ENCODE results near the gene SELENOH. TPM values are rescaled to one million over a fixed set of nuclear protein-coding genes. Genes with fewer than 3 reads are reported as not detected.

The SELENOH gene
- total RNA-seq, 1 experiment from 2014 or later, result 192 TPM

DNA sequence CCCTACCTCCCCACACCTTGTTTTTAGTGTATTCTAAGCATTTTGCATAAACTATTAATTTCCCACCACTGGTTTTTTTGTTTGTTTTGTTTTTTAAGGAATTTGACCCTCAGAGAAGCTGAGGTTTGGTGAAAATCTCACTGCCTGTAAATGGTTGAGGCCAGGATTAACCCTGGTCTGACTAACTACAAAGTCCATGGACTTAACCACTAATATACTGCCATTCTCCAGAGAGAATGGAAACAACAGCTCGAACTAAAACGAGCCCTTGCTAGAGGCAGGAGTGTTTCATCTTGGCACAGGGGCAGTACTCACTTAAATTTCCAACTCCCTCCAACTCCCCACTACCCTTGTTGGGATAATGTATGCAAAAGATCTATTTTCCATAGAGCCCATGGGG, 23.3 kb downstream of the SELENOH start:
- Histone ChIP-seq H3K27me3 (replicated peaks; ENCODE audit: insufficient read depth, low read depth, low read length, poor library complexity) (no peaks in the 10 kb centered on the region), H3K27ac (ENCODE audit: low read depth, low read length, poor library complexity, severe bottlenecking) (peak overlapping the region; percentile 43), H3K4me3 (ENCODE audit: low read depth, low read length, poor library complexity, severe bottlenecking) (peak overlapping the region; percentile 84), H3K36me3 (ENCODE audit: insufficient read depth, low read length, poor library complexity, severe bottlenecking) (no peaks in the 10 kb centered on the region), H3K9me3 (ENCODE audit: low read depth, low read length, poor library complexity, severe bottlenecking) (no peaks in the 10 kb centered on the region), H3K4me1 (ENCODE audit: insufficient read depth, low read length, poor library complexity, severe bottlenecking) (peaks cover 20% of the 10 kb centered on the region)
- no TSS peak for BruUV-seq (replicated peaks)
- intact Hi-C loops (cut with micrococcal nuclease; ENCODE audit: unreplicated experiment), result no loop called here
- CTCF ChIA-PET, result no interaction called here
- POLR2A ChIA-PET (ENCODE audit: low non-redundant PET), result interaction anchor here (0.6 to 1.0 kb wide), 2 partner anchors 10 to 848 kb away, joined by 3 to 4 read pairs; no protein-coding TSS in a partner anchor
- TF ChIP-seq, protein P1, sequence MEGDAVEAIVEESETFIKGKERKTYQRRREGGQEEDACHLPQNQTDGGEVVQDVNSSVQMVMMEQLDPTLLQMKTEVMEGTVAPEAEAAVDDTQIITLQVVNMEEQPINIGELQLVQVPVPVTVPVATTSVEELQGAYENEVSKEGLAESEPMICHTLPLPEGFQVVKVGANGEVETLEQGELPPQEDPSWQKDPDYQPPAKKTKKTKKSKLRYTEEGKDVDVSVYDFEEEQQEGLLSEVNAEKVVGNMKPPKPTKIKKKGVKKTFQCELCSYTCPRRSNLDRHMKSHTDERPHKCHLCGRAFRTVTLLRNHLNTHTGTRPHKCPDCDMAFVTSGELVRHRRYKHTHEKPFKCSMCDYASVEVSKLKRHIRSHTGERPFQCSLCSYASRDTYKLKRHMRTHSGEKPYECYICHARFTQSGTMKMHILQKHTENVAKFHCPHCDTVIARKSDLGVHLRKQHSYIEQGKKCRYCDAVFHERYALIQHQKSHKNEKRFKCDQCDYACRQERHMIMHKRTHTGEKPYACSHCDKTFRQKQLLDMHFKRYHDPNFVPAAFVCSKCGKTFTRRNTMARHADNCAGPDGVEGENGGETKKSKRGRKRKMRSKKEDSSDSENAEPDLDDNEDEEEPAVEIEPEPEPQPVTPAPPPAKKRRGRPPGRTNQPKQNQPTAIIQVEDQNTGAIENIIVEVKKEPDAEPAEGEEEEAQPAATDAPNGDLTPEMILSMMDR (conservative IDR thresholded peaks at IDR 0.05; ENCODE audit: low read depth, low read length), result no peak
- DNase-seq (ENCODE audit: low spot score), result no peak

DNA sequence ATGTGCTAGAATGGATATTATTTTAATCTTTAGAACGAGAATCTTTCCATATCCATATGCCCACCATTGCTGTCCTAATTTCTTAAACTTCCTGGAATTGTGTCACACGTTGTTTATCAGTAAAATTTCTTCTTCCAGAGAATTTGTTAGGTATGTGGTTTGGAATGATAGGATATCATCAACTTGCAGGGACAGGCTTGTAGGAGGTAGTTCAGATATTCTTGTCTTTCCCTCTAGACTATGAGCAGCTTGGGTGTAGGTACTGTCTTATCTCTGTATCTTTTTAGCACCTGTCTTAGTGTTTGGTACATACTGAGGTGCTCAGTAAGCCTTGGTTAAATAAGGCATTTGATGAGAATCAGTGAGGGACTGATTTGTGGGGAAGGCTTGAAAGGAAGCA, 23.7 kb downstream of the SELENOH start:
- DNase-seq (ENCODE audit: low spot score), result no peak
- intact Hi-C loops (cut with micrococcal nuclease; ENCODE audit: unreplicated experiment), result no loop called here
- Histone ChIP-seq H3K27me3 (replicated peaks; ENCODE audit: insufficient read depth, low read depth, low read length, poor library complexity) (no peaks in the 10 kb centered on the region), H3K4me3 (ENCODE audit: low read depth, low read length, poor library complexity, severe bottlenecking) (peak overlapping the region; percentile 84), H3K9me3 (ENCODE audit: low read depth, low read length, poor library complexity, severe bottlenecking) (no peaks in the 10 kb centered on the region), H3K36me3 (ENCODE audit: insufficient read depth, low read length, poor library complexity, severe bottlenecking) (no peaks in the 10 kb centered on the region), H3K4me1 (ENCODE audit: insufficient read depth, low read length, poor library complexity, severe bottlenecking) (peaks cover 20% of the 10 kb centered on the region), H3K27ac (ENCODE audit: low read depth, low read length, poor library complexity, severe bottlenecking) (peak overlapping the region; percentile 43)
- TF ChIP-seq EZH2 (IDR thresholded peaks at IDR 0.05; ENCODE audit: borderline replicate concordance, low read depth, low read length, poor library complexity, severe bottlenecking), result no peak
- TF ChIP-seq, protein P1 (conservative IDR thresholded peaks at IDR 0.05; ENCODE audit: low read depth, low read length), result no peak
- POLR2A ChIA-PET (ENCODE audit: low non-redundant PET), result interaction anchor here (0.6 to 1.0 kb wide), 2 partner anchors 10 to 848 kb away, joined by 3 to 4 read pairs; no protein-coding TSS in a partner anchor
- CTCF ChIA-PET, result no interaction called here
- BruUV-seq (replicated peaks), result no TSS peak

DNA sequence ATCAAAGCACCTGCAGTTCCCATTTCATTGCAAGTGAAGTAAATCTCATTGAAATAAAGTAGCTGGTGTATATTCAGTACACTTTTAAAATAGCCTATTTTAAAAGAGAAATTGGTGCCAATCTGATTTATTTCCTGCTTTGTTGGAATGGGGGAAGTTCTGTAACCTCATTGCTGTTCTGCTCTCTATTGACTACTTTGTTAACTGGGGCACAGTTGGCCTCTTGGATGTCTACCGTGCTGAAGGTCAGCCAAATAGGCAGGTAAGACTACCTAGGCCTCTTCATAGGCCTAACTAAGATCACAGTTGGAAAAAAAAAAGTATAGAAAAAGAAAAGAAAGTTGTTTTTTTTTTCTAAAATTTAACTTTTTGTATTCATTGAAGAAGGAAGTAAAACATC, 29.5 kb downstream of the SELENOH start:
- no peak for DNase-seq (ENCODE audit: low spot score)
- ChIA-PET CTCF (no interaction called here), POLR2A (ENCODE audit: low non-redundant PET) (no interaction called here)
- no peaks in the 10 kb centered on the region for H3K9me3 ChIP-seq (ENCODE audit: low read depth, low read length, poor library complexity, severe bottlenecking)
- no peak overlapping the region for H3K4me3 ChIP-seq (ENCODE audit: low read depth, low read length, poor library complexity, severe bottlenecking)
- no TSS peak for BruUV-seq (replicated peaks)
- H3K27me3 ChIP-seq (replicated peaks; ENCODE audit: insufficient read depth, low read depth, low read length, poor library complexity), result no peaks in the 10 kb centered on the region
- peaks cover 17% of the 10 kb centered on the region for H3K4me1 ChIP-seq (ENCODE audit: insufficient read depth, low read length, poor library complexity, severe bottlenecking)
- no peak overlapping the region for H3K27ac ChIP-seq (ENCODE audit: low read depth, low read length, poor library complexity, severe bottlenecking)
- TF ChIP-seq, protein P1 (conservative IDR thresholded peaks at IDR 0.05; ENCODE audit: low read depth, low read length), result no peak
- no peak for TF ChIP-seq EZH2 (IDR thresholded peaks at IDR 0.05; ENCODE audit: borderline replicate concordance, low read depth, low read length, poor library complexity, severe bottlenecking)
- intact Hi-C loops (cut with micrococcal nuclease; ENCODE audit: unreplicated experiment), result no loop called here
- no peaks in the 10 kb centered on the region for H3K36me3 ChIP-seq (ENCODE audit: insufficient read depth, low read length, poor library complexity, severe bottlenecking)
